AG09309 (cell line): Measurements from ENCODE around the gene GRIK1.
"Not testable (repeated sequence)": the region's sequence is repeated elsewhere in the genome, so short reads cannot be mapped to it uniquely, and the experiment has no call there.

Source experiments
- DNase-seq: peaks from one replicate; pipeline ENCODE4 v3.0.0-alpha.2; 2010; ENCODE audit warnings: low read depth
- H3K4me3 ChIP-seq: 2 replicates; pipeline ENCODE4 v1.5.1; 2011; ENCODE audit warnings: mild to moderate bottlenecking, low read depth, low read length, moderate library complexity; ENCODE audit not compliant: control insufficient read depth
- TF ChIP-seq, protein P1 (sequence below): IDR thresholded peaks from 2 replicates; pipeline ENCODE4 v1.5.1; 2011; ENCODE audit warnings: mild to moderate bottlenecking, low read depth, low read length, inconsistent platforms; ENCODE audit not compliant: insufficient read depth, control insufficient read depth; ENCODE audit errors: missing control alignments

Gene GRIK1

DNA sequence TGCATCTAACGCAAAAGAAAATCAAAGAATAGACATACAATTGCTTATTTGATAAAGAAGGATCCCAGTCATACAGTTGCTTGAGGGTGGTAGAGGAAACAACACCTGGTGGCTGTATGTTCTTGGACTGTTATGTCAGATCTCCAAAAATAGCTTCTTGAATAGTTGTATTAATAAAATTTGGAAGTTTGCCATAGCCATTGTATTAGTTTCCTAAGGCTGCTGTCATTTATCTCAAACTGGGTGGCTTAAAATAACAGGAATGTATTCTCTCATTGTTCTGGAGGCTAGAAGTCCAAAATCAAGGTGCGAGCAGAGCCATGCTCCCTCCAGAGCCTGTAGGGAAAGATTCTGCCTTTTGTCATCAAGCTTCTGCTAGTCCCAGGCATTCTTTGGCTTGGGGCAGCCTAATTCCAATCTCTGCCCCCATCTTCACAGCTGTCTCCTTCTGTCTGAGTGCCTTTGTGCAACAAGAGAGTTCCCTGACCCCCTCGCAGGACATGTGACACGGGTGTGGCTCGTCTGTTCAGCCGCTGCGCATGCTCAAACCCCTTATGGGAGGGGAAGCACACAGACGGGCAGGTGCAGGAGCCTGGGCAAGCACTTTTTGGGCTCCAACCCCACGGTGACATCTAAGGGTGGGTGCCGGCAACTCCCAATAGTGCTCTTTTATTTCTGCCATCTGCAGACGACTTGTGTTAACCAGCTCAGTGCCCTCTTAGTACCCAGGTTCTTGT lies 21.7 kb upstream of the GRIK1 start:
- TF ChIP-seq, protein P1, sequence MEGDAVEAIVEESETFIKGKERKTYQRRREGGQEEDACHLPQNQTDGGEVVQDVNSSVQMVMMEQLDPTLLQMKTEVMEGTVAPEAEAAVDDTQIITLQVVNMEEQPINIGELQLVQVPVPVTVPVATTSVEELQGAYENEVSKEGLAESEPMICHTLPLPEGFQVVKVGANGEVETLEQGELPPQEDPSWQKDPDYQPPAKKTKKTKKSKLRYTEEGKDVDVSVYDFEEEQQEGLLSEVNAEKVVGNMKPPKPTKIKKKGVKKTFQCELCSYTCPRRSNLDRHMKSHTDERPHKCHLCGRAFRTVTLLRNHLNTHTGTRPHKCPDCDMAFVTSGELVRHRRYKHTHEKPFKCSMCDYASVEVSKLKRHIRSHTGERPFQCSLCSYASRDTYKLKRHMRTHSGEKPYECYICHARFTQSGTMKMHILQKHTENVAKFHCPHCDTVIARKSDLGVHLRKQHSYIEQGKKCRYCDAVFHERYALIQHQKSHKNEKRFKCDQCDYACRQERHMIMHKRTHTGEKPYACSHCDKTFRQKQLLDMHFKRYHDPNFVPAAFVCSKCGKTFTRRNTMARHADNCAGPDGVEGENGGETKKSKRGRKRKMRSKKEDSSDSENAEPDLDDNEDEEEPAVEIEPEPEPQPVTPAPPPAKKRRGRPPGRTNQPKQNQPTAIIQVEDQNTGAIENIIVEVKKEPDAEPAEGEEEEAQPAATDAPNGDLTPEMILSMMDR, result no peak
- no peak for DNase-seq
- no peak overlapping the region for H3K4me3 ChIP-seq

DNA sequence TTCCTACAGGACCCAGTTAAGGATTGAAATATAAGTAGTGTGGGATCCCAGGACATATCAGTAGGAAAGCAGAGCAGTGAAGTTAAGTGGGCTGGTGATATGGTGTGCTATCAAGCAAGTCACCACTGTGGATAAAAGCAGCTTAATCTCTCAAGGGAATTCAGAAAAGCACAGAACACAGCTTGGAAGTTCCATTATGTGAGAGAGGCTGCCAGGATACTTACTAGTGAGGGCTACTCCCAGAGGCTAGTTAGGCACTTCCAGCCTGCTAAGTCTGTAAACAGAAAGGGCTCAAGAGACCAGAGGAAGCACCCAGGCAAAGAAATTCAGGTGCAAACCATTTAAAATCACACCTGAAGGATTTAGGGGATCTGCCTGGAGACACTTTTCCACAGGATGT lies 18.8 kb upstream of the GRIK1 start:
- H3K4me3 ChIP-seq, result no peak overlapping the region
- DNase-seq, result no peak

DNA sequence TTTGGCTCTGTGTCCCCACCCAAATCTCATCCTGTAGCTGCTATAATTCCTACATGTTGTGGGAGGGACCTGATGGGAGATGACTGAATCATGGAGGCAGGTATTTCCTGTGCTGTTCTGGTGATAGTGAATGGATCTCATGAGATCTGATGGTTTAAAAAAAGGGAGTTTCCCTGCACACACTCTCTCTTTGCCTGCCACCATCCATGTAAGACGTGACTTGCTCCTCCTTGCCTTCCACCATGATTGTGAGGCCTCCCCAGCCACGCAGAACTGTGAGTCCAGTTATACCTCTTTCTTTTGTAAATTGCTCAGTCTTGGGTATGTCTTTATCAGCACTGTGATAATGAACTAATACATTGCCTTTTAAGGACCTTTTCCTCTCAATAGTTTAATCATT lies 18.2 kb upstream of the GRIK1 start:
- not testable (repeated sequence) for H3K4me3 ChIP-seq, DNase-seq

More for the DNA sequence above, 18.8 kb upstream of the GRIK1 start:
- TF ChIP-seq, protein P1, result no peak

DNA sequence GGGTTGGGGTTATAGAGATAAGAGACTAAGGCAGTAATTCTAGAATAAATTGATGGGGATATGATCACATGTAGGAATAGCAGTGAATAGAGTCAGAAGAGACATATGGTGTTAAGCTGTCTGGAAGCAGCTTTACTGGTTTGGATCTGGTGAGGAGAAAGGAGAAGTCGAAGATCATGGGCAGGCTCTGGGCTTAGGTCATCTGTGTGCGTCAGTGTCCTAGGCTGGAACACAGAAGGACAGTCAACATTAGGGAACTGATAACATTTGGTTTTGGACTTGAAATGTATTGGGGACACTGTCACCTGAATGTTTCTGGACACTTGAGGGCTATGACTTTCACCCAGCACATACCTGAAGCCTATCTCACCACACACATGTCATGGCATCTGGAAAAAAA lies 13.9 kb upstream of the GRIK1 start:
- TF ChIP-seq, protein P1, result no peak
- no peak for DNase-seq
- no peak overlapping the region for H3K4me3 ChIP-seq

DNA sequence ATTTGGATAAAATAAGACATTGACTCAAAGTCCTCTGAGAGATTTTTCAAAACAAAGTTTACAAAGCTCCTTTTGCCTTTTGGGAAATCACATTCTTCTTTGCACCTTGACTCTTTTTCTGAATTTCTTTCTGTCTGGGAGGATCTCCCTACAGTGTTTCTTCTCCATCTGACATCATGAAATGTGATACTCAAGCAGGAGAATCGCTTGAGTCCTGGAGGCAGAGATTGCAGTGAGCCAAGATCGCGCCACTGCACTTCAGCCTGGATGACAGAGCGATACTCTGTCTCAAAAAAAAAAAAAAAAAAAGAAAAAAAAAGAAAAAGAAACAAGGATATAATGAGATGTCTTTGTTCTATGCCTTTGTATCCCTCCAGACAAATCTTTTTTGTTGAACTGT lies 13.3 kb upstream of the GRIK1 start:
- DNase-seq, result no peak
- TF ChIP-seq, protein P1, result no peak
- H3K4me3 ChIP-seq, result no peak overlapping the region

DNA sequence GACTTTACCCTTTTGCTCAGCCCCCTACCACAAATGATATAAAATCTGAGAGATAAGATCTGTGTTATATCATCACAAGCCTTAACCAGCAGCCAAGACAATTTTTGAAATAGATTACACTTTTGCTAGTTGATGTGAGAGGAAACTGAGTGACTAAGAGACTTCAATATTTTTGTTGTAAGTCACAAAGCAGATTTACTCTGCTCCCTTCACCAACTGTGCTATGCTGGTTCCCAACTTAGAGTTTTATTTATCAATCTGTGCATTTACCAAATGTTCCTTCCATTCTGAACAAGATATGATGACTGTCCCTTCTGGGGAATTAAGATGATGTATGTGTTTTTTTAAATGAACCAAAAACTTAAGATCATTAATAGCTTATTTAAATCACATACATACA lies 12.1 kb upstream of the GRIK1 start:
- DNase-seq, result no peak
- TF ChIP-seq, protein P1, result no peak
- H3K4me3 ChIP-seq, result no peak overlapping the region

DNA sequence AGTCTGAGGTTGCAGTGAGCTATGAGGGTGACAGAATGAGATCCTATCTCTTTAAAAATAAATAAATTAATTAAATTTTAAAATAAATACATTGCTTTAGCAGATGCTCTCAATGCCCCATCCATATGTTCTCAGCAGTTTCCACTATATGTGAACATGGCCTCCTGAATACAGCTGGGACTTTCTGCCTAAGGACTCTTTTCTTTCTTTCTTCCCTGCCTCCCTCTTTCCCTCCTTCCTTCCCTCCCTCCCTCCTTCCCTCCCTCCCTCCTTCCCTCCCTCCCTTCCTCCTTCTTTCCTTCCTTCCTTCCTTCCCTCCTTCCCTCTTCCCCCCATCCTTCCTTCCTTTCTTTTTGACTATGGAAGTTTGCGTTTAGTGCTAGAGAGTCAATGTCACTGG lies 10.2 kb upstream of the GRIK1 start:
- no peak for DNase-seq
- TF ChIP-seq, protein P1, result no peak
- H3K4me3 ChIP-seq, result no peak overlapping the region
